GM18511 (cell line): ENCODE measurements around the gene UBR7.
"Not testable (repeated sequence)": the region's sequence is repeated elsewhere in the genome, so short reads cannot be mapped to it uniquely, and the experiment has no call there.

Source experiments
- ATAC-seq: cut with Tn5 transposase; IDR thresholded peaks from one replicate; pipeline ENCODE4 v1.9.1; 2021; ENCODE audit warnings: mild to moderate bottlenecking, moderate library complexity; ENCODE audit not compliant: unreplicated experiment

The UBR7 gene, protein sequence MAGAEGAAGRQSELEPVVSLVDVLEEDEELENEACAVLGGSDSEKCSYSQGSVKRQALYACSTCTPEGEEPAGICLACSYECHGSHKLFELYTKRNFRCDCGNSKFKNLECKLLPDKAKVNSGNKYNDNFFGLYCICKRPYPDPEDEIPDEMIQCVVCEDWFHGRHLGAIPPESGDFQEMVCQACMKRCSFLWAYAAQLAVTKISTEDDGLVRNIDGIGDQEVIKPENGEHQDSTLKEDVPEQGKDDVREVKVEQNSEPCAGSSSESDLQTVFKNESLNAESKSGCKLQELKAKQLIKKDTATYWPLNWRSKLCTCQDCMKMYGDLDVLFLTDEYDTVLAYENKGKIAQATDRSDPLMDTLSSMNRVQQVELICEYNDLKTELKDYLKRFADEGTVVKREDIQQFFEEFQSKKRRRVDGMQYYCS

DNA sequence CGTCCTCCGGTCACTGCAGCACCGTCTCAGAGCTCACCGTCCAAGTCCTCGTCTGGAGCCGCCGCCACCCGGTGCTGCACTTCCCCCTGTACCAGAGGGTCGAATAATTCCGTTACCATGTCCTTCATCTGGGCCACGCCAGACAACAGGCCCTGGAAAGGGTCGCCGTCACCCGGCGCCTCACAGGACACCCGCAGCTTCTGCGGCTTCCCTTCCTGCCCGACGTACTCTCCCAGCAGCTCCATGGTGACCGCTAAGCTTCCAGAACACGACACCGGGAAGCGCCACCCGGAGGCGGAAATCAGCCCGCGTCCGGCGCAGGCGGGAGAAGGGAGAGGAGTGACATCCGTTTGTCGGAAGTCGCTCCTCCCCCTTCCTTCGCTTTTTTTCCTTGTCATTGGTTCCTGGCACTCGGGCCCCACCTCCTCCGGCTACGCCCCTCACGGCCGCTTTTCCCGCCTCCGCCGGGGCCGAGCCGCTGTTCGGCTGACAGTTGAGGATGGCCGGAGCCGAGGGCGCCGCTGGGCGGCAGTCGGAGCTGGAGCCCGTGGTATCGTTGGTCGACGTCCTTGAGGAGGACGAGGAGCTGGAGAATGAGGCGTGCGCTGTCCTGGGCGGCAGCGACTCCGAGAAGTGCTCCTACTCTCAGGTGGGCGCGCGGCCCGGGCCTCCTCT lies at the start of gene UBR7, which contains the start of gene GON7:
UBR7 (plus strand) TSS at position 464 of the 675 bp plus-strand sequence; CDS start at position 500, 36 bp downstream.
GON7 (minus strand) TSS at position 273 of the 675 bp plus-strand sequence; CDS start at position 245, 28 bp downstream.
- peak; percentile 83 for ATAC-seq

DNA sequence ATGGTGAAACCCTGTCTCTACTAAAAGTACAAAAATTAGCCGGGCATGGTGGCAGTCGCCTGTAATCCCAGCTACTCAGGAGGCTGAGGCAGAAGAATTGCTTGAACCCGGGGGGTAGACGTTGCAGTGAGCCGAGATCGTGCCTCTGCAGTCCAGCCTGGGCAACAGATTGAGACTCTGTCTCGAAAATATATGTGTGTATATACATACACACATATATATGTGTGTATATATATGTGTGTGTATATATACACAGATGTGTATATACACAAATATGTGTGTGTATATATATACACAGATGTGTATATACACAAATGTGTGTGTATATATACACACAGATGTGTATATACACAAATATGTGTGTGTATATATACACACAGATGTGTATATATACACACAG lies 48.7 kb upstream of the UBR7 start:
- not testable (repeated sequence) for ATAC-seq

DNA sequence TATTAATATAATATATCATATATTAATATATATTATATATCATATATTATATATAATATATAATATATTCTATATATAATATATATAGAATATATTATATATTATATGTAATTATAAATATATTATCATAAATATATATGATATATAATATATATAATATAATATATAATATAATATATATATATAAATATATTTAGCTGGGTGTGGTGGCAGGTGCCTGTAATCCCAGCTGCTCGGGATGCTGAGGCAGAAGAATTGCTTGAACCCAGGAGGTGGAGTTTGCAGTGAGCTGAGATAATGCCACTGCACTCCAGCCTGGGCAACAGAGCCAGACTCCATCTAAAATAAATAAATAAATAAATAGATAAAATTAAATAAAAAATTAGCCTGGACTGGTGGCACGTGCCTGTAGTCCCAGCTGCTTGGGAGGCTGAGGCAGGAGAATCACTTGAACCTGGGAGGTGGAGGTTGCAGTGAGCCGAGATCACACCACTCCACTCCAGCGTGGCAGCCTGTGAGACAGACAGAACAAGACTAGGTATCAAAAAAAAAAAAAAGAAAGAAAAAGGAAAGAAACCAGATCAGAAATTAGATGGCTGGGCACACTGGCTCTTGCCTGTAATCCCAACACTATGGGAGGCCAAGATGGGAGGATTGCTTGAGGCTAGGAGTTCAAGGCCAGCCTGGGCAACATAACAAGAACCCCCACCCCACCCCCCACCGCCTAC lies 47.3 kb upstream of the UBR7 start:
- ATAC-seq, result not testable (repeated sequence)

DNA sequence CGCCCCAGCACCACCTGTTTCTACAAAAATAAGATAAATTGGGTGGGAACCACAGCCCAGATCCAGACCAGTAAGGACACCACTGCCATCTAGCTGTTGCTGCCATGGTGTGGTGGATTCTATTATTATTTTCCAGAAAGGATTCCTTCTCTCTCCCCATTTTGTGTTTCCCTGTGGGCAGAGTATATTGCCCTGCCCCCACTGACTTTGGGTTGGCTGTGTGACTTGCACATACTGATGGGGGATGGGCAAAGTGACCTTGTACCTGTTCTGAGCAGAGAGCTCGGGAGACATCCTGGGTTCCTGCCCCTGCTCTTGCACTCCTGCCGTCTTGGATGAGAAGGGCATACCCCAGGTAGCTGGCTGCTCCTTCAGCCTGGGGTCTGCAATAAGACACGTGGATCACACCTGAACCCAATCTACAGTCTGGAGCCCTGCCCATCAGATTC lies 46.7 kb upstream of the UBR7 start:
- ATAC-seq, result no peak

DNA sequence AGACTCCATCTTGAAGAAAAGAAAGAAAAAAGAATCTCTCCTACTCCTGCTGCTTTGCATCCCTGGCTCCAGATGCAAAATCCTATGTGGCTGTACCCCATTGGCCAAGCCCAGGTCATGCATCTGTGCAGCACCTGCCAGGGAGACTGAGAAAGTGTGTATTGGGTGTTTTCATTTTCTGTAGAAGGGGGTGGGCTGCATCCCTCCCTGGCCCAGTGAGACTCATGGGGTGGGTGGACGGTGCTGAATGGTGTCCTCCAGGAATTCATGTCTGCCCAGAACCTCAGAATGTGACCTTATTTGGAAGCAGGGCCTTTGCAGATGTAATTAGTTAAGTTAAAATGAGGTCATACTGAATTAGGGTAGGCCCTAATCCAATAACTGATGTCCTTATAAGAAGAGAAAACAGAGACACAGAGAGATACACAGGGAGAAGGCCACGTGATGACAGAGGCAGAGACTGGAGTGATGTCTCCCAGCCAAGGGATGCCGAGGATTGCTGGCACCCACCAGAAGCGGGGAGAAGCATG lies 45.6 kb upstream of the UBR7 start:
- ATAC-seq, result no peak

DNA sequence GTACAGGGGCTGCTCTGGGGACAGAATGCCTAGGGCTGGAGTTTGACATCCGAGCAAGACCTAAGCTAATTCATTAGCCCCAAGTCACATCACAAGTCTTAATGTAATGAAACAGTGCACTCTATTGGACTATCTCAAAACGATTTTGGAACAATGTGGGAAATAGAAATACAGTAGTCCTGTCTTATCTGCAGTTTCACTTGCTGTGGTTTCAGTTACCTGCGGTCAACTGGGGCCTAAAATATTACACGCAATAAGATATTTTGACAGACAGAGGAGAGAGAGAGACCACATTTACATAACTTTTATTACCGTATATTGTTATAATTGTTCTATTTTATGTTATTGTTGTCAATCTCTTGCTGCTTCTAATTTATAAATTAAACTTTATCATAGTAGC lies 43.5 kb upstream of the UBR7 start:
- no peak for ATAC-seq

DNA sequence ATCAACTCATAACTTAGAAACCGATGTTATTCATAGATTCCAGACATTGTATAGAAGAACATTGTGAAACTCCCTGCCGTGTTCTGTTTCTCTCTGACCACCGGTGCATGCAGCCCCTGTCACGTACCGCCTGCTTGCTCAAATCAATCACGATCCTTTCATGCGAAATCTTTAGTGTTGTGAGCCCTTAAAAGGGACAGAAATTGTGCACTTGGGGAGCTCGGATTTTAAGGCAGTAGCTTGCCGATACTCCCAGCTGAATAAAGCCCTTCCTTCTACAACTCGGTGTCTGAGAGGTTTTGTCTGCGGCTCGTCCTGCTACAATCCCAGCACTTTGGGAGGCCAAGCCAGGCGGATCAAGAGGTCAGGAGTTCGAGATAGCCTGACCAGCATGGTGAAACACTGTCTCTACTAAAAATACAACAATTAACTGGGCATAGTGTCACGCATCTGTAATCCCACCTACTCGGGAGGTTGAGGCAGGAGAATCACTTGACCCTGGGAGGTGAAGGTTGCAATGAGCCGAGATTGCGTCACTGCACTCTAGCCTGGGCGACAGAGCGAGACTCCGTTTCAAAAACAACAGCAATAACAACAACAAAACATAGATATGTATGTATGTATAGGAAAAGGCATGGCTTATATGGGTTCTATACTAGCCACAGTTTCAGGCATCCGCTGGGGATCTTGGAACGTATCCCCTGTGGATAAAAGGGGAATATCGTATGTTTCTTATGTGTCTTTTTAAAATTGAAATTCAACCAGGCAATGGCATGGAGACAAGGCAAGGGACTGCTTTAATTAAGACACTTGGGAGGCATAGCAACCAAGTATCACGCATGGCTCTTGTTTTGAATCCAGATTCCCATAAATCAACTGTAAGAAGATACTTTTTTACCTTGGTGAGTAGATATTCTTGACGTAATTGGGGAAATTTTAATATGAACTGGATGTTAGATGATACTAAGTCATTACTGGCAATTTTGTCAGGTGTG lies 41.5 kb upstream of the UBR7 start:
- peak; percentile 46 for ATAC-seq

DNA sequence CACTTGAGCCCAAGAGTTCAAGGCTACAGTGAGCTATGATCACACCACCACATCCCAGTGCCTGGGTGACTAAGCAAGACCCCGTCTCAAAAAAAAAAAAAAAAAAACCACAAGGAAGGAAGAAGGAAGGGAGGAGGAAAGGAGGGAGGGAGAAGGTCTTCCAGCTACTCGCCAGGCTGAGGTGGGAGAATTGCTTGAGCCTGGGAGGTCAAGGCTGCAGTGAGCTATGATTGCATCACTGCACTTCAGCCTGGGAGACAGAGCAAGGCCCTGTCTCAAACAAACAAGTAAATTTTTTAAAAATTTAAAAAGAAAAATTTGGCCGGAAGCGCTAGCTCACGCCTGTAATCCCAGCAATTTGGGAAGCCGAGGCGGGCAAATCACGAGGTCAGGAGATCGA lies 38.4 kb upstream of the UBR7 start:
- ATAC-seq, result not testable (repeated sequence)

DNA sequence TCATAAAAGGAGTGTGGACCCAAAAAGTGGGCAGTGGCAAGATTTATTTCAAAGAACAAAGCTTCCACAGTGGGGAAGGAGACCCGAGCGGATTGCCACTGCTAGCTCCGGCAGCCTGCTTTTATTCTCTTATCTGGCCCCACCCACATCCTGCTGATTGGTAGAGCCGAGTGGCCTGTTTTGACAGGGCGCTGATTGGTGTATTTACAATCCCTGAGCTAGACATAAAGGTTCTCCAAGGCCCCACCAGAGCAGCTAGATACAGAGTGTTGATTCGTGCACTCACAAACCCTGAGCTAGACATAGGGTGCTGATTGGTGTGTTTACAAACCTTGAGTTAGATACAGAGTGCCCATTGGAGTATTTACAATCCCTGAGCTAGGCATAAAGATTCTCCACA lies 37.4 kb upstream of the UBR7 start:
- not testable (repeated sequence) for ATAC-seq

DNA sequence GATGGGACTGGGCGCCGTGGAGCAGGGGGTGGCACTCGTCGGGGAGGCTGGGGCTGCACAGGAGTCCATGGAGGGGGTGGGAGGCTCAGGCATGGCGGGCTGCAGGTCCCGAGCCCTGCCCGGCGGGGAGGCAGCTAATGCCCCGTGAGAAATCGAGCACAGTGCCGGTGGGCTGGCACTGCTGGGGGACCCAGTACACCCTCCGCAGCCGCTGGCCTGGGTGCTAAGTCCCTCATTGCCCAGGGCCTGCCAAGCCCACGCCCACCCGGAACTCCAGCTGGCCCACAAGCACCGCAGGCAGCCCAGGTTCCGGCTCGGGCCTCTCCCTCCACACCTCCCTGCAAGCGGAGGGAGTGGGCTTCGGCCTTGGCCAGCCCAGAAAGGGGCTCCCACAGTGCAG lies 36.9 kb upstream of the UBR7 start:
- ATAC-seq, result not testable (repeated sequence)

DNA sequence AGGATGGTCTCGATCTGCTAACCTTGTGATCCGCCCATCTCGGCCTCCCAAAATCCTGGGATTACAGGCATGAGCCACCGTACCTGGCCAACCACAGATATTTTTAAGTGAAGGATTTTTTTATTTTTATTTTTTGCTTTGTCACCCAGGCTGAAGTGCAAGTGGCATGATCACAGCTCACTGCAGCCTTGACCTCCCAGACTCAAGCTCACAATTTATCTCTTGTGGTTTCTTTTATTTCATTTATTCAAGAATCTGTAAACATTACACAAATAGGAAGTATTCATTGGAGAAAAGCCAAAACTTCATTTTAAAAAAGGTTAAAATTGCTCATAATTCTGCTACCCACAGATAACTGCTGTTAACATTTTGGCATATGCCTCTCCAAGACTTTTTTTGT lies 35.7 kb upstream of the UBR7 start:
- no peak for ATAC-seq

DNA sequence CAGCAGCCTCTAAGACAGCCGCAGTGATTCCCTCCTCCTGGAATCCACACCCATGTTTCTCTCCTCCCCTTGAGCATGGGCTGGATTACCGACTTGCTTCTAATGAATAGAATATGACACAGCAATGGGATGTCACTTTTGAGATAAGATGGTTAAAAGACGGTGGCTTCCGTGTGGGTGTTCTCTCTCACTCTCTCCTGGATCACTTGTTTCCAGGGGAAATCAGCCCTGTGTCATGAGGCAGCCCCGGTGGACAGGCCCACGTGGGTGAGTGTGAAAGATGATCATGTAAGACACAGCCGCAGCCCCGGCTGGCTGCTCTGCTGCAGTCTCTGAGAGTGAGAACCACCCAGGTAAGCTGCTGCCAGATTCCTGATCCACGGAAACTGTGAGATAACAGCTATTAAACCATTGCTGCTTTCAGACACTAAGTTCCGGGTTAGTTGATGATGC lies 33.1 kb upstream of the UBR7 start:
- ATAC-seq, result peak; percentile 56

DNA sequence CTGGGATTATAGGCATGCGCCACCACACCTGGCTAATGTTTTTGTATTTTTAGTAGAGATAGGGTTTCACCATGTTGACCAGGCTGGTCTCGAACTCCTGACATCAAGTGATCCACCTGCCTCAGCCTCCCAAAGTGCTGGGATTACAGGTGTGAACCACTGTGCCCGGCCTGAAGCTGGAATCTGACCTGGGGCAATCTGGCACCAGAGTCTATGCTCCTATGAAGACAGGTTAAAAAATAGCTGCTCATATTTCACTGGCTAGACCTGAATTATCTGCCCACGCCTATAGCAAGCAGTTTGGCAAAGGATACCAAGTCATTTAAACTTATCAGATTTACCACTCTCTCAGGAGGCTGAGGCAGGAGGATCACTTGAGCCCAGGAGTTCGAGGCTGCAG lies 32.3 kb upstream of the UBR7 start:
- ATAC-seq, result not testable (repeated sequence)

DNA sequence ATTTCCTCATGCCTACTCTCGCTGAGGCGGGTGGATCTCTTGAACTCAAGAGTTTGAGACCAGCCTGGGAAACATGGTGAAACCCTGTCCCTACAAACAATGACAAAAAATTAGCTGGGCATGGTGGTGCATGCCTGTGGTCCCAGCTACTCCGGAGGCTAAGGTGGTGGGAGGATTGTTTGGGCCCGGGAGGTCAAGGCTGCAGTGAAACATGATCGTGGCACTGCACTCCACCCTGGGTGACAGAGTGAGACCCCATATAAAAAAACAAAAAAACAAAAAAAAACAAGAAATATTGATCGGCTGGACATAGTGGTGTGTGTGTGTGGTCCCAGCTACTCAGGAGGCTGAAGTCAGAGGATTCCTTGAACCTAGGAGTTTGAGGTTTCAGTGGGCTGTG lies 31.6 kb upstream of the UBR7 start:
- ATAC-seq, result no peak

DNA sequence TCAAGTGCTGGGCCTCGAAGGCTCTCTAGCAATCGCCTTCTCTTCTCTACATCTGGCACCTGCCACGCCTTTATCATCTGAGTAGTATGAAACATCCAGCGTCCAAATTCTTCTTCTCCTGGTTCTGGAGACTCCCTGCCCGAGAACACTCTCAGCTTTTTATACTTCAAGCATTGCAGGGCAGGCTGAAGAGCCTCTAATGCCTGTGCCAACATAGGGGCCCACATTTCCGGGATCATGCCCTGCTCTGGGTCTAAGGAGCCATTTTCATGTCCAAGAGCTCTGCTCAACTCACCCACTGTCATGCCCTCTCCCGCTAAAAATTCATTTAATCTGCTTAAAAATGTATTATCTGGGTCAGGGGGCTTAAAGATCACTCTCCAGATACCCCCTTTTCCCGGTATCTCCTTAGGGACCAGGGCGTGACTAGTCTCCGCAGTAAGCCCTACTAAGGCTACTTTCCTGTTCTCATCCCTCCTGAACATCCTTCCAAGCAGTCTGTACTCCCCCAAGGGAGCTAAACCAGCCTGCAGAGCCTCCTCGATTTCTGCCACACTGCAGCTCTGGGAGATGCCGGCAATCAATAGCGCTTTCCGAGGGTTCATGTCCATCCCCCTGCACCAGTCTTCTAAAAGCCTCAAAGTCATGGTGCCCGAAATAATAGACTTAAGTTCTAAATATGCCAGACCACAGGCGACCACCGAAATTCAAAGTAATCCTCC lies 23.3 kb upstream of the UBR7 start:
- ATAC-seq, result no peak

DNA sequence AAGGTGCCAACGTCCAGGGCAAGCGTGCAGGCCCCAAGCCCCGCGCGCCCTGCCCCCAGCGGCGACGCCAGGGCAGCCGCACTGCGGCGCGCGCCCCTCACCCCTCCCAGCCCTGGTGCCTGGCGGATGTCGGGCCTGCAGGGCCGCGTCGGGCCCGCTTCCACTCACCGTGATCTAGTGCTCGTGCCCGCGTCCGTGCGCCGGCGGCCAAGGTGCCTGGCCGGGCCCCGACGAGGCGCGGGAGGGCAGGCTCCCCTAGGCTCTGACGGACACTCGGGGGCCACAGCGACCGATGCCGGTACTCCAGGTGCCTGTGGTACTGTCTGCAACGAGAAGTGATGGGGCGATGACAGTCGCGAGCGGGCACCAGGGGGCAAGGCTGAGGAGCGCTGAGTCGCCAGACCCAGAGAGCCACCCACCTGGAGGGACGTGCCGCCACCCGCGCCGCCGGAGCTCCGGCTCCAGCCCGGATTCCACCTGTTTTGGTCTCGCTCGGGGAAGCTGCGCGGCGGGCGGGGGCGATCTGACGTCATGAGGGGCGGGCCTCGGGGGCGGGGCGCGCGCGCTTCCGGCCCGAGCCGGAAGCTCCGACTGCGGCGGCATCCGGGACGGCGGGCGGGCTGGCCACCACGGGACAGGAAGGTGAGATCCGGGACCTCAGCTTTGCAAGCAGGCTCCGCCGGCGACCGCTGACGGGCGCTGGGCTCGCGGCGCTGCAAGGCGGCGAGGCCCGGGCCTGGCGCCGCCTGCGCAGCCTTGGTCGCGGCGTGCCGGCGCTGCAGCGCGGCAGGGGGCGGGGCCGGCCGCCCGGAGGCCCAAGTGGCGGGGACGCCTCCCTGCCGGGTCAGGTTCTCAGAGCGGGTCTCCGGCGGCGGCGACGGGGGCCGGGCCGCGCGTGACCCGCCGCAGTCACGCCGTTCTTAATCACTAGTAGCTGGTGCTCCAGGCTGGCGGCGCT lies 22.4 kb upstream of the UBR7 start, which contains the start of the genes LYSET and MOAP1:
LYSET (plus strand) TSS at position 927 of the 958 bp plus-strand sequence. CDS start 89 bp downstream, outside the sequence.
MOAP1 (minus strand) TSS at position 507 of the 958 bp plus-strand sequence. CDS start 655 bp downstream, outside the sequence.
- peak; percentile 87 for ATAC-seq

DNA sequence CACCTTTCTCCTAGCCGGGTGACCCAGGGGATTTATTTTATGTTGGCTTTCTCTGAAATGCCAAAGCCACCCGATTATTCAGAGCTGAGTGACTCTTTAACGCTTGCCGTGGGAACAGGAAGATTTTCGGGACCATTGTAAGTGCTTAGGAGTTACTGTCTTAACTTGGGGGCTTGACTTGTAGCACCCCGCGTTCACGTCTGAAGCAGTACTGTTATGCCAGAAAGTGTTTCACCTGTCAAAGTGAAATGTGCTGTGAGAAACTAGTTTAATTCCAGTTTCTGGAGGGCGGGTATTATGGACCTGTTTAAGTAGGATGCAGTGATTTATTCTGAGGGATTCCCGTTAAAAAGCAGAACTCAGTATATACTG lies 21.7 kb upstream of the UBR7 start:
- ATAC-seq, result no peak

DNA sequence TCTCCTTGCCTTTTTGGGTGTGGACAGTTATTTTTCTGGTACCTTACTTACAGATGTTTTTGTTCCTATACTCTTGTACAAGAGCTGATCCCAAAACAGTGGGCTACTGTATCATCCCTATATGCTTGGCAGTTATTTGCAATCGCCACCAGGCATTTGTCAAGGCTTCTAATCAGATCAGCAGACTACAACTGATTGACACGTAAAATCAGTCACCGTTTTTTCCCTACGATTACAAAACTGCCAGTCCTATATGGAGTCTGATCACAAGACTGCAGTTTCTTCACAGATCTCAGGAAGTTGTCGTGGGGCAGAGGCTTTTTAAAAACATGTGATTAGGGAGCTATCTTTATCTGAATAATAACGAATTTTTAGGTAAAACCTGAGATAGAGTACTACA lies 20.6 kb upstream of the UBR7 start:
- ATAC-seq, result no peak
